Omental fat pad (tissue), 4 donors: ENCODE results near the gene ECSCR. TPM values are rescaled to one million over a fixed set of nuclear protein-coding genes. Genes with fewer than 3 reads are reported as not detected.
"Not testable (repeated sequence)": the region's sequence is repeated elsewhere in the genome, so short reads cannot be mapped to it uniquely, and the experiment has no call there.

Experiments
- ATAC-seq: fragments of 150-250 bp; one replicate; pipeline ENCODE4 v1.9.1; 2016; ENCODE audit warnings: mild to moderate bottlenecking, moderate library complexity; ENCODE audit not compliant: low FRiP score
- DNase-seq: peaks from one replicate; pipeline ENCODE4 v3.0.0-alpha.2; 2019; ENCODE audit warnings: low spot score
- CTCF ChIP-seq, 3 donors: fragments of 450-650 bp; IDR thresholded peaks; one replicate each; pipeline ENCODE4 v1.5.1; 2016 to 2017; ENCODE audit warnings: antibody characterized with exemption in 3 of 3, mild to moderate bottlenecking in 3 of 3, moderate library complexity in 2 of 3
- total RNA-seq, 4 donors: library from RNA; depleted of rRNA; stranded (reverse); fragments of >200 nt; gene quantifications; one replicate each; pipeline ENCODE4 v1.1.0, GENCODE V29; 2016

ECSCR gene
- total RNA-seq, 4 donors from 2014 or later = 17.9 to 57.4 (median 35.9) TPM

DNA sequence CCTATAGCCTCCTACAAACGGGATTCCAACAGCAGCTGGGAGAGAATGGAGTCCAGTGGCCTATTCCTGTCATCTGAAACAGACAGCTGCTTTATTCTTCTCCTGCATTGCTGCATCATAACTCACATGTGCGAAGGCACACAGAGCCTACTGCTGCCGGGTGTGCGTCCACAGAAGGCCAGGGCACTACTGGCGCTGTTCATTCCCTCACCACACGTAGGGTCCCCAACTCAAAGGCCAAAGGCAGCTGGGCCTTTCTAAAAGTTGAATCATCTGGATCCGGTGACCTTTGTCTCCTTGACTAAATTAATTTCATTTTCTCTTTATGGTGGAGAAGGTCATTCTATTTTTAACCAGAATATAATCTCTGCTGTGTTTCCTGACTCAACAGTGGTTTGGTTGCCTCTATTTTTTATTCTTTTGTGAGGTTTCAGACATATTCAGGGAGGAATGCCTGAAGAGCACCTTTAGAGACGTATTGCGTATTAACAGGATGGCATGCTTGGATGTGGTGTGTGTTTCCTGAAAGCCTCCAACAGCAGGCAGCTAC, 47.9 kb downstream of the ECSCR start:
- DNase-seq = no peak
- peak; percentile 14 for ATAC-seq
- TF ChIP-seq CTCF (IDR thresholded peaks at IDR 0.05) = no peak

DNA sequence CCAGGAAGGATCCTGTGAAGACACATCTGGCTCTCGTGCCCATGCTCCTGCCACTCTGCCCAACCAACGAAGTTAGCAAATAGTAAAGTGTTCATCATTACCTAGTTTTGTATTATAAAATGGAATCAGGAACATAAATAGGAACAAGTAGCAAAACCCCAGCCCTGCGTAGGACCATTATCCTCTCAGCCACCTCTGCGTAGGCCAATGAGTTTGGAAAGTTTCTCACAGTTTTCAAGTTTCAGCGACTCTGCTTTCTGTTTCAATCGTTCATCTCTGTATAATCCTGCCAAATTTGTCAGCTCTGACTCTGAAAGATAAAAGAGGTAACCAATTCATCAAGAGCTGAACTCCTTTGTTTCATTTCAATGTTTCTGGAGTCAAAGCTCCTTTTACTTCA, 48.6 kb downstream of the ECSCR start:
- no peak for DNase-seq
- ATAC-seq = no peak
- TF ChIP-seq CTCF (IDR thresholded peaks at IDR 0.05) = no peak

DNA sequence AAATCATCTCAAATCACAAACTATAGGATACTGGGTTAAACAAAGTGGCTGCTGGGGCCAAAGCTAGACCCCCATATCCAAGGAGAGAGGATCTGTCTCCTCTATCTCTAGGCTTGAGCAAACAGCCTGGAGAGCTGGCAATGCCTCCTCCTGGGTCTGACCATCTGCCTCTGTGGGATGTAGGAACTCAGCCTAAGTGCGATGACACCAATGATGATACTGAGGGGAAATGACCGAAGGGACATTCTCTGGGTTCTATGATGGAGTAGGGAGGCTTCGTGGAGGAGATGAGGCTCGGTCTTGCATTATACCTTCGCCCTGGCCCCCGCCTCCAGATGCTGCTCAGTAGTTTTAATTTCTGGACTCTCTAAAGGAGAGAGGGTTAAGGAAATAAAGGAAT, 49.4 kb downstream of the ECSCR start:
- ATAC-seq (no peak), DNase-seq (no peak)
- TF ChIP-seq CTCF (IDR thresholded peaks at IDR 0.05) = no peak

GRCh38 chr5:139410993-139411828, 51.3 kb downstream of the ECSCR start:
- ATAC-seq = no peak

DNA sequence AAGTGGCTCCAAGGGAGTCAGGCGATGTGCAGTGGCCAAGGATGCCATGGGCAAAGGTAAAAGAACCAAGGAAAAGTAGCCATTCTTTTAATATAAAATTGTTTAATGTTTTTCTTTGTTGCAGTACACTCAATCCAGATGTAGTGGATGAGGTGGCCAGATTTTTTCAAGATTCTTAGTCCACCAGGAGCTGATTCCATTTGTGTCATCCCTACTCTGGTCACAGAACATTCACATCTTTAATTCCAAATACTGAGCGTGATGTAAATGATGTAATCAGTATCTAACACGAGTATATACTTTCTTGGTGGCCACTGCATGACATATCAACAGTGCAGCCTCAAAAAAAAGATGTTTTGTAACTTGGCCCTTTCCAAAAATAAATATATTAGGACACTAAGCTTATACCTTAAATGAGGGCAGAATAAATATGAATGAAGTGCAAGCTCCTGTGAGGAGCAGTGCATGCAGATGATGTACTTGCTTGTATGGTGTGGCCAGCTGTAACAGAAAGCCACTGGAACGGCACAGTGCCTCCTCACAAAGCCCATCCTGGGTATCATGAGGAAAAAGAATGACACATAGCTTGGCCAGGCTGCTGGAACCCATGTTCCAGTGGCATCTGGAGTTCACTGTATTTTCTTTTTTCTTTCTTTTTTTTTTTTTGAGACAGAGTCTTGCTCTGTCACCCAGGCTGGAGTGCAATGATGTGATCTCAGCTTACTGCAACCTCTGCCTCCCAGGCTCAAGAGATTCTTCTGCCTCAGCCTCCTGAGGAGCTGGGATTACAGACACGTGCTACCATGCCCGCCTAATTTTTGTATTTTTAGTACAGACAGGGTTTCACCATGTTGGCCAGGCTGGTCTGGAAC, 52.2 kb downstream of the ECSCR start:
- TF ChIP-seq CTCF (IDR thresholded peaks at IDR 0.05) = no peak
- DNase-seq (no peak), ATAC-seq (no peak)

More at GRCh38 chr5:139410993-139411828, 51.3 kb downstream of the ECSCR start:
- DNase-seq = no peak
- no peak for TF ChIP-seq CTCF (IDR thresholded peaks at IDR 0.05)

GRCh38 chr5:139409116-139409515, 53.4 kb downstream of the ECSCR start:
- DNase-seq, ATAC-seq: not testable (repeated sequence)

DNA sequence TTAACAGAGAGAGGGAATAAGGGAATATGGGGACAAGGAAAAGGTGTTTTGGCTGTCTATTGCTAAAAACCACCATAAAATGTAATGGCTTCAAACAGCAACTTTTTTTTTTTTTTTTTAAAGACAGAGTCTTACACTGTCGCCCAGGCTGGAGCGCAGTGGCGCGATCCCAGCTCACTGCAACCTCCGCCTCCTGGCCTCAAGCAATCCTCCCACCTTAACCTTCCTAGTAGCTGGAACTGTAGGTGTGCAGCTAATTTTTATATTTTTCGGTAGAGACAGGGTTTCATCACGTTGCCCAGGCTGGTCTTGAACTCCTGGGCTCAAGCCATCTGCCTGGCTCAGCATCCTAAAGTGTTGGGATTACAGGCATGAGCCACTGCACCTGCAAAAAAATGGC, 54.4 kb downstream of the ECSCR start:
- TF ChIP-seq CTCF (IDR thresholded peaks at IDR 0.05) = no peak
- no peak for DNase-seq
- no peak for ATAC-seq
